Panc1 (cell line): ENCODE results near the gene MPPED2. TPM values are rescaled to one million over a fixed set of nuclear protein-coding genes. Genes with fewer than 3 reads are reported as not detected.

ENCODE experiments used
- ATAC-seq: fragments of 200-7000 bp; cut with Tn5 transposase; 2 replicates; pipeline ENCODE4 v1.9.1; 2020; ENCODE audit warnings: mild to moderate bottlenecking, moderate library complexity
- BruUV-seq: library from RNA; stranded (reverse); fragments of 400-500 nt; replicated peaks from 2 replicates; lab custom pipeline; 2021; lab: Mats Ljungman, UMichigan
- CTCF ChIA-PET: fragments of 300-600 bp; sonication (Branson Sonifier 250); formaldehyde crosslinking; loops from one replicate; lab custom pipeline; 2022; ENCODE audit warnings: antibody characterized with exemption; lab: Charles Lee
- POLR2A ChIA-PET: fragments of 300-600 bp; sonication (Branson Sonifier 250); formaldehyde crosslinking; loops from one replicate; lab custom pipeline; 2022; ENCODE audit warnings: antibody characterized with exemption; lab: Charles Lee
- DNase-seq: peaks from one replicate; pipeline ENCODE4 v3.0.0-alpha.2; 2010; ENCODE audit warnings: low read depth, low spot score
- H3K27ac ChIP-seq: 2 replicates; pipeline ENCODE4 v1.5.1; 2011; ENCODE audit warnings: mild to moderate bottlenecking, low read length, inconsistent platforms
- H3K27me3 ChIP-seq: fragments of 200-500 bp; sonication (Bioruptor generic); 2 replicates; pipeline ENCODE4 v1.6.0; 2014; ENCODE audit warnings: low read length, inconsistent platforms; ENCODE audit not compliant: control insufficient read depth, insufficient read depth
- H3K36me3 ChIP-seq: fragments of 200-500 bp; sonication (Bioruptor generic); 2 replicates; pipeline ENCODE4 v1.5.1; 2014; ENCODE audit warnings: inconsistent platforms, mild to moderate bottlenecking, low read length, moderate library complexity; ENCODE audit not compliant: control insufficient read depth, insufficient read depth
- H3K4me1 ChIP-seq: 2 replicates; pipeline ENCODE4 v1.5.1; 2011; ENCODE audit warnings: inconsistent platforms, mild to moderate bottlenecking, low read length, moderate library complexity; ENCODE audit not compliant: control insufficient read depth, insufficient read depth
- H3K4me3 ChIP-seq, 2 experiments: 2 replicates each; pipeline ENCODE4 v1.5.1; 2011 to 2012; ENCODE audit warnings: low read depth in 2 of 2, low read length in 2 of 2, mild to moderate bottlenecking in 2 of 2, inconsistent platforms in 1 of 2, moderate library complexity in 1 of 2
- H3K9me3 ChIP-seq: fragments of 200-500 bp; sonication (Bioruptor generic); 2 replicates; pipeline ENCODE4 v1.5.1; 2014; ENCODE audit warnings: low read depth, mild to moderate bottlenecking, inconsistent platforms, low read length, moderate library complexity; ENCODE audit not compliant: control insufficient read depth, insufficient read depth
- CTCF ChIP-seq: fragments of 450-650 bp; IDR thresholded peaks from 2 replicates; pipeline ENCODE4 v1.5.1; 2017; ENCODE audit warnings: mild to moderate bottlenecking
- POLR2AphosphoS5 ChIP-seq: IDR thresholded peaks from 2 replicates; pipeline ENCODE4 v1.6.1; 2012; ENCODE audit warnings: mild to moderate bottlenecking, low read depth, low read length, moderate library complexity
- REST ChIP-seq, 2 experiments: IDR thresholded peaks; 2 replicates each; pipeline ENCODE4 v1.6.1; 2011 to 2012; ENCODE audit warnings: low read depth in 2 of 2, control low read depth in 1 of 2, low read length in 1 of 2, mild to moderate bottlenecking in 1 of 2, moderate library complexity in 1 of 2; ENCODE audit not compliant: insufficient read depth in 1 of 2
- SIN3A ChIP-seq: IDR thresholded peaks from 2 replicates; pipeline ENCODE4 v1.6.1; 2012; ENCODE audit warnings: low read depth, mild to moderate bottlenecking, low read length, moderate library complexity, borderline replicate concordance; ENCODE audit not compliant: insufficient read depth
- TCF7L2 ChIP-seq: IDR thresholded peaks from 2 replicates; pipeline ENCODE4 v1.6.1; 2011; ENCODE audit warnings: mild to moderate bottlenecking, low read depth, low read length, inconsistent platforms
- in situ Hi-C: cut with HindIII; loops from 2 replicates; pipeline ENCODE4 v1.10.0; 2016; ENCODE audit warnings: low sequenced_read_pairs, low pct_unique_long_range_greater_than_20kb
- intact Hi-C: fragments of 100-400 bp; cut with micrococcal nuclease; formaldehyde crosslinking; loops from one replicate; pipeline ENCODE4 v1.10.0; 2022; ENCODE audit not compliant: unreplicated experiment
- total RNA-seq: library from RNA; stranded (reverse); gene quantifications from one replicate; pipeline ENCODE4 v1.2.1, GENCODE V29; 2021; ENCODE audit not compliant: unreplicated experiment

Gene MPPED2
- total RNA-seq, 1 experiment from 2014 or later, result not detected

- BruUV-seq, result no TSS peak
- no peak overlapping the region for H3K4me3 ChIP-seq
- ATAC-seq, result no peak
- H3K27ac ChIP-seq, result no peak overlapping the region
- in situ Hi-C loops (no loop called here), intact Hi-C loops (no loop called here)
- H3K27me3 ChIP-seq, result no peaks in the 10 kb centered on the region
- ChIA-PET CTCF (no interaction called here), POLR2A (no interaction called here)
- TF ChIP-seq TCF7L2 (no peak), SIN3A (no peak), REST (IDR thresholded peaks at IDR 0.05; ENCODE audit: insufficient read depth in 1 of 2, low read depth in 2 of 2, low read length in 1 of 2) (no peak), POLR2AphosphoS5 (no peak)
- H3K4me1 ChIP-seq, result no peaks in the 10 kb centered on the region
- DNase-seq, result no peak
- no peaks in the 10 kb centered on the region for H3K36me3 ChIP-seq
- H3K9me3 ChIP-seq, result no peaks in the 10 kb centered on the region
Observed at GRCh38 chr11:30388957-30389356, 197.2 kb downstream of the MPPED2 start.

GRCh38 chr11:30387891-30388861 lies 198.0 kb downstream of the MPPED2 start:
- in situ Hi-C loops (no loop called here), intact Hi-C loops (no loop called here)
- no peak overlapping the region for H3K4me3 ChIP-seq
- CTCF ChIA-PET, result no interaction called here
- H3K36me3 ChIP-seq, result no peaks in the 10 kb centered on the region
- POLR2A ChIA-PET, result no interaction called here
- no peak for DNase-seq
- no peaks in the 10 kb centered on the region for H3K9me3 ChIP-seq
- no peak for ATAC-seq
- TF ChIP-seq TCF7L2 (no peak), POLR2AphosphoS5 (no peak), SIN3A (no peak), CTCF (no peak), REST (IDR thresholded peaks at IDR 0.05; ENCODE audit: insufficient read depth in 1 of 2, low read depth in 2 of 2, low read length in 1 of 2) (no peak)
- no peaks in the 10 kb centered on the region for H3K4me1 ChIP-seq
- H3K27ac ChIP-seq, result no peak overlapping the region
- BruUV-seq, result no TSS peak
- no peaks in the 10 kb centered on the region for H3K27me3 ChIP-seq
